ENCODE data around the gene GALNT11.

The GALNT11 gene

GRCh38 chr7:152006336-152006735 is 19.1 kb upstream of the GALNT11 start:
- Histone ChIP-seq H3K4ac (ENCODE audit: low read depth, low read length) (no peak overlapping the region), H3K18ac (ENCODE audit: low read length) (no peak overlapping the region), H2BK15ac (replicated peaks; ENCODE audit: low read depth) (no peak overlapping the region), H3K56ac (ENCODE audit: low read length) (no peak overlapping the region), H3K27ac (ENCODE audit: low read depth, low read length) (no peak overlapping the region), H3K79me2 (ENCODE audit: control insufficient read depth, insufficient read depth, low read length) (no peaks in the 10 kb centered on the region), H2BK5ac (ENCODE audit: low read length) (no peak overlapping the region), H3K79me1 (ENCODE audit: low read length) (no peaks in the 10 kb centered on the region), H4K5ac (ENCODE audit: low read length) (no peak overlapping the region), H2BK120ac (ENCODE audit: low read depth, low read length) (no peak overlapping the region), H3K4me2 (ENCODE audit: low read length) (no peak overlapping the region), H3K4me3 (ENCODE audit: low read length) (no peak overlapping the region), H3K9ac (ENCODE audit: low read length) (no peak overlapping the region), H3K36me3 (ENCODE audit: control insufficient read depth, insufficient read depth, low read length) (no peaks in the 10 kb centered on the region), H2AK5ac (ENCODE audit: low read length) (no peak overlapping the region), H3K23ac (ENCODE audit: low read length) (no peak overlapping the region), H3K4me1 (ENCODE audit: control insufficient read depth, low read depth, low read length) (no peaks in the 10 kb centered on the region), H4K8ac (ENCODE audit: low read depth, low read length) (no peak overlapping the region), H3K27me3 (ENCODE audit: insufficient read depth, low read length, poor library complexity) (no peaks in the 10 kb centered on the region)
- peak; percentile 70 for DNase-seq
- no CpG with 5 or more reads among the region's 6 CpGs for WGBS (ENCODE audit: extremely low coverage, insufficient coverage, low lambda C conversion rate)

GRCh38 chr7:152011860-152012259 is 13.6 kb upstream of the GALNT11 start:
- Histone ChIP-seq H3K79me1 (ENCODE audit: low read length) (no peaks in the 10 kb centered on the region), H3K27ac (ENCODE audit: low read depth, low read length) (no peak overlapping the region), H3K9ac (ENCODE audit: low read length) (no peak overlapping the region), H4K5ac (ENCODE audit: low read length) (no peak overlapping the region), H3K18ac (ENCODE audit: low read length) (no peak overlapping the region), H3K4me1 (ENCODE audit: control insufficient read depth, low read depth, low read length) (no peaks in the 10 kb centered on the region), H3K36me3 (ENCODE audit: control insufficient read depth, insufficient read depth, low read length) (no peaks in the 10 kb centered on the region), H3K27me3 (ENCODE audit: insufficient read depth, low read length, poor library complexity) (no peaks in the 10 kb centered on the region), H3K4me2 (ENCODE audit: low read length) (no peak overlapping the region), H3K4me3 (ENCODE audit: low read length) (no peak overlapping the region), H2BK15ac (replicated peaks; ENCODE audit: low read depth) (no peak overlapping the region), H3K4ac (ENCODE audit: low read depth, low read length) (no peak overlapping the region), H4K8ac (ENCODE audit: low read depth, low read length) (no peak overlapping the region), H3K56ac (ENCODE audit: low read length) (no peak overlapping the region), H3K23ac (ENCODE audit: low read length) (no peak overlapping the region), H3K79me2 (ENCODE audit: control insufficient read depth, insufficient read depth, low read length) (no peaks in the 10 kb centered on the region), H2AK5ac (ENCODE audit: low read length) (no peak overlapping the region), H2BK120ac (ENCODE audit: low read depth, low read length) (no peak overlapping the region), H2BK5ac (ENCODE audit: low read length) (no peak overlapping the region)
- no CpG with 5 or more reads among the region's 3 CpGs for WGBS (ENCODE audit: extremely low coverage, insufficient coverage, low lambda C conversion rate)
- no peak for DNase-seq

DNA sequence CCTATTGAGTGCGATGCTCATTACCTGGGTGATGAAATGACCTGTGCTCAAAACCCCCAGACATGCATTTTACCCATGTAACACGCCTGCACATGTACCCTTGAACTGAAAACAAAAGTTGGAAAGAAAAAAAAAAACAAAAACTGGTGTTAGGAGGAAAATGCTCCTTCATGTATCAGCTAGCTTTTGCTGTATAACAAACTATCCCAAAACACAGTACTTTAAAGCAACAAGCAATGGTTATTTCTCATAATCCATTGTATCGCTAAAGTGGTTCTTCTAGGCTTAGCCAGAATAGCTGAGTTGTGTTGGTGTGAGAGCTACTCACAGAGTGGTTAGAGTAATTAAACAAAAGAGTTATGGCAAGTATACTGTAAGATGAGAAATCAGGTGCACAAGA is 12.2 kb upstream of the GALNT11 start:
- Histone ChIP-seq H3K4me2 (ENCODE audit: low read length) (no peak overlapping the region), H2AK5ac (ENCODE audit: low read length) (no peak overlapping the region), H4K5ac (ENCODE audit: low read length) (no peak overlapping the region), H3K79me2 (ENCODE audit: control insufficient read depth, insufficient read depth, low read length) (no peaks in the 10 kb centered on the region), H2BK15ac (replicated peaks; ENCODE audit: low read depth) (no peak overlapping the region), H3K23ac (ENCODE audit: low read length) (no peak overlapping the region), H3K36me3 (ENCODE audit: control insufficient read depth, insufficient read depth, low read length) (no peaks in the 10 kb centered on the region), H4K8ac (ENCODE audit: low read depth, low read length) (no peak overlapping the region), H3K27me3 (ENCODE audit: insufficient read depth, low read length, poor library complexity) (no peaks in the 10 kb centered on the region), H3K4ac (ENCODE audit: low read depth, low read length) (no peak overlapping the region), H3K56ac (ENCODE audit: low read length) (no peak overlapping the region), H3K9ac (ENCODE audit: low read length) (no peak overlapping the region), H3K79me1 (ENCODE audit: low read length) (no peaks in the 10 kb centered on the region), H3K4me1 (ENCODE audit: control insufficient read depth, low read depth, low read length) (no peaks in the 10 kb centered on the region), H3K4me3 (ENCODE audit: low read length) (no peak overlapping the region), H2BK5ac (ENCODE audit: low read length) (no peak overlapping the region), H2BK120ac (ENCODE audit: low read depth, low read length) (no peak overlapping the region), H3K18ac (ENCODE audit: low read length) (no peak overlapping the region), H3K27ac (ENCODE audit: low read depth, low read length) (no peak overlapping the region)
- no peak for DNase-seq
- WGBS (ENCODE audit: extremely low coverage, insufficient coverage, low lambda C conversion rate) = no CpG with 5 or more reads among the region's 3 CpGs

DNA sequence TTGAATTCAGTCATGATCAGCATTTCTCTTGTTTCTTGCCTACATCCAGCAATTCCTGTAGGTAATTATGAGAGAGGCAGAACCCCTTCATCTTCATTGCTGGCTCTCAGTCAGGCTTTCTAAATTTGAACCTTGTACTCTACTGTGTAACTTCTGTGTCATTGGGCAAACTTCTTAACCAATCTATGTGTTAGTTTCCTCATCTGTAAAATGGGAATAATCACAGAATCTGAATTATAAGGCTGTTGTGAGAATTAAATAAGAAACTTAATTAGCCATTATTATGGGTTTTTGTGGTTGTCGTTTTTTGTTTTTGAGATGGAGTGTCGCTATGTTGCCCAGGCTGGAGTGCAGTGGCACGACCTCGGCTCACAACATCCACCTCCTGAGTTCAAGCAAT is 11.5 kb upstream of the GALNT11 start:
- no peak overlapping the region for H3K27ac ChIP-seq (ENCODE audit: low read depth, low read length)

GRCh38 chr7:152014722-152015121 is 10.8 kb upstream of the GALNT11 start:
- Histone ChIP-seq H3K4me1 (ENCODE audit: control insufficient read depth, low read depth, low read length) (no peaks in the 10 kb centered on the region), H3K18ac (ENCODE audit: low read length) (no peak overlapping the region), H3K79me2 (ENCODE audit: control insufficient read depth, insufficient read depth, low read length) (no peaks in the 10 kb centered on the region), H4K8ac (ENCODE audit: low read depth, low read length) (no peak overlapping the region), H3K9ac (ENCODE audit: low read length) (no peak overlapping the region), H3K56ac (ENCODE audit: low read length) (no peak overlapping the region), H3K79me1 (ENCODE audit: low read length) (no peaks in the 10 kb centered on the region), H3K36me3 (ENCODE audit: control insufficient read depth, insufficient read depth, low read length) (no peaks in the 10 kb centered on the region), H3K4me3 (ENCODE audit: low read length) (no peak overlapping the region), H3K4me2 (ENCODE audit: low read length) (no peak overlapping the region), H2BK5ac (ENCODE audit: low read length) (no peak overlapping the region), H3K23ac (ENCODE audit: low read length) (no peak overlapping the region), H2BK120ac (ENCODE audit: low read depth, low read length) (no peak overlapping the region), H3K27ac (ENCODE audit: low read depth, low read length) (no peak overlapping the region), H3K27me3 (ENCODE audit: insufficient read depth, low read length, poor library complexity) (no peaks in the 10 kb centered on the region), H3K4ac (ENCODE audit: low read depth, low read length) (no peak overlapping the region), H2BK15ac (replicated peaks; ENCODE audit: low read depth) (no peak overlapping the region), H2AK5ac (ENCODE audit: low read length) (no peak overlapping the region), H4K5ac (ENCODE audit: low read length) (no peak overlapping the region)
- DNase-seq = no peak
- WGBS (ENCODE audit: extremely low coverage, insufficient coverage, low lambda C conversion rate) = no CpG with 5 or more reads among the region's 5 CpGs

More for the DNA sequence above, 11.5 kb upstream of the GALNT11 start:
- no peak overlapping the region for H3K18ac ChIP-seq (ENCODE audit: low read length)
- H2BK15ac ChIP-seq (replicated peaks; ENCODE audit: low read depth) = no peak overlapping the region
- H3K4me1 ChIP-seq (ENCODE audit: control insufficient read depth, low read depth, low read length) = no peaks in the 10 kb centered on the region
- WGBS (ENCODE audit: extremely low coverage, insufficient coverage, low lambda C conversion rate) = no CpG with 5 or more reads among the region's 4 CpGs
- H3K79me2 ChIP-seq (ENCODE audit: control insufficient read depth, insufficient read depth, low read length) = no peaks in the 10 kb centered on the region
- H3K4me3 ChIP-seq (ENCODE audit: low read length) = no peak overlapping the region
- no peaks in the 10 kb centered on the region for H3K79me1 ChIP-seq (ENCODE audit: low read length)
- no peak overlapping the region for H3K23ac ChIP-seq (ENCODE audit: low read length)
- no peak overlapping the region for H4K5ac ChIP-seq (ENCODE audit: low read length)
- no peaks in the 10 kb centered on the region for H3K36me3 ChIP-seq (ENCODE audit: control insufficient read depth, insufficient read depth, low read length)
- no peak overlapping the region for H3K9ac ChIP-seq (ENCODE audit: low read length)
- no peak for DNase-seq
- no peak overlapping the region for H3K56ac ChIP-seq (ENCODE audit: low read length)
- H2BK120ac ChIP-seq (ENCODE audit: low read depth, low read length) = no peak overlapping the region
- no peak overlapping the region for H3K4ac ChIP-seq (ENCODE audit: low read depth, low read length)
- no peak overlapping the region for H4K8ac ChIP-seq (ENCODE audit: low read depth, low read length)
- H3K27me3 ChIP-seq (ENCODE audit: insufficient read depth, low read length, poor library complexity) = no peaks in the 10 kb centered on the region
- no peak overlapping the region for H2AK5ac ChIP-seq (ENCODE audit: low read length)
- no peak overlapping the region for H2BK5ac ChIP-seq (ENCODE audit: low read length)
- no peak overlapping the region for H3K4me2 ChIP-seq (ENCODE audit: low read length)

DNA sequence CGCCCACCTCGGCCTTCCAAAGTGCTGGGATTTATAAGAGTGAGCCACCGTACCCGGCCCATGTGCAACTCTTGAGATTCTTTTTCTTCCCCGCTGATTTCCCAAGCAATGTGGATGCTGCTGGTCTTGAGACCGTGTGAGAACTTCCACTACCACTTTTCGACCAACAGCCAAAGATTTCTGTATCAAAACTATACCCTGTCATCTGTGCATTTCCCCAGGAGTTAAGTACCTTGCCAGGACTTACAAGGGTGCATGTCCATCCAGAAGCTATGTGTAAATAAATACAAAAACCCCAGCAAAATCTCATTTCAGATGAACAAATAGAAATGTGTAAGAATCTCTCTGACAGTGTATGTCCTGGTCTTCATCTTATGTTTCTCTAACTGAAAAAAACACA is 9.9 kb upstream of the GALNT11 start:
- Histone ChIP-seq H2BK5ac (ENCODE audit: low read length) (no peak overlapping the region), H4K8ac (ENCODE audit: low read depth, low read length) (no peak overlapping the region), H4K5ac (ENCODE audit: low read length) (no peak overlapping the region), H3K27me3 (ENCODE audit: insufficient read depth, low read length, poor library complexity) (no peaks in the 10 kb centered on the region), H3K23ac (ENCODE audit: low read length) (no peak overlapping the region), H3K4me3 (ENCODE audit: low read length) (no peak overlapping the region), H2AK5ac (ENCODE audit: low read length) (no peak overlapping the region), H3K79me2 (ENCODE audit: control insufficient read depth, insufficient read depth, low read length) (no peaks in the 10 kb centered on the region), H3K9ac (ENCODE audit: low read length) (no peak overlapping the region), H2BK15ac (replicated peaks; ENCODE audit: low read depth) (no peak overlapping the region), H3K4ac (ENCODE audit: low read depth, low read length) (no peak overlapping the region), H3K18ac (ENCODE audit: low read length) (no peak overlapping the region), H2BK120ac (ENCODE audit: low read depth, low read length) (no peak overlapping the region), H3K27ac (ENCODE audit: low read depth, low read length) (no peak overlapping the region), H3K4me1 (ENCODE audit: control insufficient read depth, low read depth, low read length) (no peaks in the 10 kb centered on the region), H3K79me1 (ENCODE audit: low read length) (no peaks in the 10 kb centered on the region), H3K4me2 (ENCODE audit: low read length) (no peak overlapping the region), H3K36me3 (ENCODE audit: control insufficient read depth, insufficient read depth, low read length) (no peaks in the 10 kb centered on the region), H3K56ac (ENCODE audit: low read length) (no peak overlapping the region)
- no CpG with 5 or more reads among the region's 7 CpGs for WGBS (ENCODE audit: extremely low coverage, insufficient coverage, low lambda C conversion rate)
- no peak for DNase-seq

All from mesendoderm (in vitro differentiated cells).